BJ (cell line): ENCODE results near the gene PEX10. TPM values are rescaled to one million over a fixed set of nuclear protein-coding genes. Genes with fewer than 3 reads are reported as not detected.

Source experiments
- CTCF ChIA-PET: fragments of 350-600 bp; formaldehyde crosslinking; extraction: SDS; loops from one replicate; lab custom pipeline; 2021; ENCODE audit warnings: antibody characterized with exemption, inconsistent platforms; lab: Yijun Ruan, JAX
- POLR2A ChIA-PET: fragments of 300-600 bp; sonication (Branson Sonifier 250); formaldehyde crosslinking; extraction: SDS; loops from one replicate; lab custom pipeline; 2021; ENCODE audit warnings: antibody characterized with exemption; lab: Charles Lee
- DNase-seq: peaks from one replicate; pipeline ENCODE4 v3.0.0-alpha.2; 2011; ENCODE audit warnings: low read depth
- H3K27me3 ChIP-seq: 2 replicates; pipeline ENCODE4 v1.6.0; 2011; ENCODE audit warnings: low read length; ENCODE audit not compliant: control insufficient read depth, insufficient read depth
- H3K36me3 ChIP-seq: 2 replicates; pipeline ENCODE4 v1.5.1; 2011; ENCODE audit warnings: low read length; ENCODE audit not compliant: control insufficient read depth, insufficient read depth
- H3K4me3 ChIP-seq: 2 replicates; pipeline ENCODE4 v1.5.1; 2011; ENCODE audit warnings: low read depth, mild to moderate bottlenecking, control low read depth, low read length
- polyA plus RNA-seq: library from polyadenylated mRNA; depleted of rRNA; stranded (reverse); fragments of >200 nt; gene quantifications from 2 replicates; pipeline ENCODE4 v1.2.3, GENCODE V29; 2011
- TF ChIP-seq, protein P1 (sequence below): IDR thresholded peaks from 2 replicates; pipeline ENCODE4 v1.5.1; 2011; ENCODE audit warnings: low read depth, mild to moderate bottlenecking, control low read depth, inconsistent platforms, low read length, moderate library complexity; ENCODE audit not compliant: insufficient read depth

Gene PEX10
- polyA plus RNA-seq, 1 experiment: 23.6 TPM

DNA sequence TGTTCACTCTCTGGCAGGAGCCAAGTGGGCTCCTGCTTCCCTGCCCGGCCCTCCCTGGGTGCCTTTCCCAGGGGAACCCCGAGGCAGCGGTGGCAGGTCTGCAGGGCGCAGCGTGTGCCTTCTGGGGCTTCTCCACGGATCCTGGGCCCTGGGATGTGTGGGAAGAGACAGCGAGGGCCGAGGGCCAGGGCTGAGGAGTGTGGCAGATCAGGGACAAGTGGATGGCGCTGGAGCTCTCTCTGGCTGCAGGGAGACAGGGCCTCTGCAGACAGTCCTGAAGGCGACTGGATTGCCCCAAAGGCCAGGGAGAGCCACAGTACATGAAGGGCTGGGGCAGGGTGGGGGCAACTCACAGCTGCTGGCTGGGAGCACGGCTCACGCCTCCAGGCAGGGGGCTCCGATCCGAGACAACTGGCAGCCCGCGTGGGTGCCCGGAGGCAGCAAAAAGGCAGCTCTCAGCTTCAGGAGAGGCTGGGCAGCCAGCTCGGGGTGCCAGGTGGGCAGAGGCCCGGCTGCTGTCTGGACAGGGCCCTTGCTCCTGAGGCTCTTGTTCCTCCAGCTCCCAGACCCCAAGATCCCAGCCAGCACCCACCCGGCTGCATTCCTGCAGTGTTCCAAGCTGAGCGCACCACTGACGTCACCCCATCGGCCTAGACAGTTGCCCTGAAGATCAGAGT, 37.0 kb downstream of the PEX10 start:
- TF ChIP-seq, protein P1, sequence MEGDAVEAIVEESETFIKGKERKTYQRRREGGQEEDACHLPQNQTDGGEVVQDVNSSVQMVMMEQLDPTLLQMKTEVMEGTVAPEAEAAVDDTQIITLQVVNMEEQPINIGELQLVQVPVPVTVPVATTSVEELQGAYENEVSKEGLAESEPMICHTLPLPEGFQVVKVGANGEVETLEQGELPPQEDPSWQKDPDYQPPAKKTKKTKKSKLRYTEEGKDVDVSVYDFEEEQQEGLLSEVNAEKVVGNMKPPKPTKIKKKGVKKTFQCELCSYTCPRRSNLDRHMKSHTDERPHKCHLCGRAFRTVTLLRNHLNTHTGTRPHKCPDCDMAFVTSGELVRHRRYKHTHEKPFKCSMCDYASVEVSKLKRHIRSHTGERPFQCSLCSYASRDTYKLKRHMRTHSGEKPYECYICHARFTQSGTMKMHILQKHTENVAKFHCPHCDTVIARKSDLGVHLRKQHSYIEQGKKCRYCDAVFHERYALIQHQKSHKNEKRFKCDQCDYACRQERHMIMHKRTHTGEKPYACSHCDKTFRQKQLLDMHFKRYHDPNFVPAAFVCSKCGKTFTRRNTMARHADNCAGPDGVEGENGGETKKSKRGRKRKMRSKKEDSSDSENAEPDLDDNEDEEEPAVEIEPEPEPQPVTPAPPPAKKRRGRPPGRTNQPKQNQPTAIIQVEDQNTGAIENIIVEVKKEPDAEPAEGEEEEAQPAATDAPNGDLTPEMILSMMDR: no peak
- Histone ChIP-seq H3K4me3 (no peak overlapping the region), H3K27me3 (no peaks in the 10 kb centered on the region), H3K36me3 (no peaks in the 10 kb centered on the region; the same call in 1 of the 2 replicates)
- CTCF ChIA-PET: interaction anchor here (11.7 kb wide), 1 partner anchor 181 kb away, joined by 328 read pairs; the partner anchor contains the start of gene FAAP20
- POLR2A ChIA-PET: no interaction called here
- no peak for DNase-seq

- Histone ChIP-seq H3K27me3 (no peaks in the 10 kb centered on the region), H3K4me3 (no peak overlapping the region), H3K36me3 (no peaks in the 10 kb centered on the region; the same call in 1 of the 2 replicates)
- CTCF ChIA-PET: interaction anchor here (11.7 kb wide), 1 partner anchor 180 kb away, joined by 328 read pairs; the partner anchor contains the start of gene FAAP20
- TF ChIP-seq, protein P1: no peak
- POLR2A ChIA-PET: no interaction called here
- no peak for DNase-seq
Measured at GRCh38 chr1:2374252-2375155, 37.9 kb downstream of the PEX10 start.

DNA sequence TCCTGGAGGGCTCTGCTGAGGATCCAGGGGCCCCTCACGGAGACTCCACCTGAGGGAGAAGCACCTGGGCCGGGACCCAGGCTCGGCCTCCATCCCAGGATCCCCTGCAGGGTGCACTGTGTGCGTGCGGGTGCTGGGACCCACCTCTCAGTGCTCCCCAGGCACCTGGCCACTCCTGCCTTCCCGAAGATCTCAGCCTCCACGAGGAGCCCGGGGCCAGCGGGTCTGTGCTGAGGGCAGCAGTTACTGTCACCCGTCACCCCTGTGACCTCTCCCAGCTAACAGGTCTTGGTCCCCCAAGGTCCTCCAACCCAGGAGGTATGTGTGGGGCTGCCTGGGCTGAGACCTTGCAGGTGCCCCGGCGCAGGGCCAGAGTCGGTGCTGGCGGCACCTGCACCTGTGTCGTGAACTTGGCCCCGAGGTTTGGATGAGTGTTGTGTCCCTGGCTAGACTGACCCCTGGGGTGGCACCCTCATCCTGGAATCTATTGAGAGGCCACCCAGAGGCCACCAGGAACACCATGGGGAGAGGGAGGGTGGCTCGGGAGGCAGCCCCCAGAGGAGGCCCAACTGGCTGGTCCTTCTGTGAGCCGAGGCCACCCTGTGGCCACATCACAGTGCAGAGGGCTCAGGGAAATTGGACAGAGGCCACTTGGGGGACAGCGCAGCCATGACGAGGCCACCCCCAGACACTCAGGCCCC, 38.7 kb downstream of the PEX10 start:
- TF ChIP-seq, protein P1: no peak
- DNase-seq: no peak
- CTCF ChIA-PET: no interaction called here

GRCh38 chr1:2372551-2373490, 39.5 kb downstream of the PEX10 start:
- no peak overlapping the region for H3K4me3 ChIP-seq
- POLR2A ChIA-PET: no interaction called here
- H3K36me3 ChIP-seq: no peaks in the 10 kb centered on the region; the same call in 1 of the 2 replicates
- TF ChIP-seq, protein P1: no peak
- CTCF ChIA-PET: interaction anchor here (0.5 to 1.1 kb wide), 3 partner anchors 9 to 139 kb away, joined by 3 read pairs; no protein-coding TSS in a partner anchor
- DNase-seq: no peak
- no peaks in the 10 kb centered on the region for H3K27me3 ChIP-seq

More for the DNA sequence above, 38.7 kb downstream of the PEX10 start:
- H3K4me3 ChIP-seq: no peak overlapping the region
- no peaks in the 10 kb centered on the region; the same call in 1 of the 2 replicates for H3K36me3 ChIP-seq
- no peaks in the 10 kb centered on the region for H3K27me3 ChIP-seq
- POLR2A ChIA-PET: no interaction called here
